H9 (cell line): ENCODE data around the gene SLC7A5. TPM values are rescaled to one million over a fixed set of nuclear protein-coding genes. Genes with fewer than 3 reads are reported as not detected.

ENCODE experiments used
- DNase-seq: peaks from one replicate; pipeline ENCODE4 v3.0.0-alpha.2; 2017
- H2AFZ ChIP-seq: one replicate; pipeline ENCODE4 v1.6.1; 2013; ENCODE audit warnings: mild to moderate bottlenecking, low read length, control low read depth, moderate library complexity
- H2AK5ac ChIP-seq: 2 replicates; pipeline ENCODE4 v1.6.1; 2013; ENCODE audit warnings: low read length, control low read depth, mixed read lengths; ENCODE audit not compliant: insufficient read length
- H2BK120ac ChIP-seq: one replicate; pipeline ENCODE4 v1.6.1; 2013; ENCODE audit warnings: low read depth, mild to moderate bottlenecking, low read length, control low read depth, inconsistent platforms; ENCODE audit not compliant: poor library complexity, severe bottlenecking
- H2BK12ac ChIP-seq: 2 replicates; pipeline ENCODE4 v1.6.1; 2013; ENCODE audit warnings: low read length, control low read depth, mixed read lengths, low read depth; ENCODE audit not compliant: insufficient read length
- H2BK15ac ChIP-seq: 2 replicates; pipeline ENCODE4 v1.6.1; 2013; ENCODE audit warnings: low read depth, low read length, control low read depth
- H2BK20ac ChIP-seq: one replicate; pipeline ENCODE4 v1.6.1; 2013; ENCODE audit warnings: low read depth, mild to moderate bottlenecking, low read length, control low read depth, inconsistent platforms; ENCODE audit not compliant: poor library complexity, severe bottlenecking
- H2BK5ac ChIP-seq: 2 replicates; pipeline ENCODE4 v1.6.1; 2013; ENCODE audit warnings: low read length, control low read depth, mixed read lengths; ENCODE audit not compliant: insufficient read length
- H3K14ac ChIP-seq: 2 replicates; pipeline ENCODE4 v1.6.1; 2013; ENCODE audit warnings: low read length, control low read depth; ENCODE audit not compliant: insufficient read depth
- H3K18ac ChIP-seq: 2 replicates; pipeline ENCODE4 v1.6.1; 2013; ENCODE audit warnings: low read depth, mild to moderate bottlenecking, mixed read lengths, low read length, control low read depth; ENCODE audit not compliant: insufficient read length
- H3K23ac ChIP-seq: 2 replicates; pipeline ENCODE4 v1.6.1; 2013; ENCODE audit warnings: low read length, control low read depth, mixed read lengths, low read depth; ENCODE audit not compliant: insufficient read length
- H3K23me2 ChIP-seq: 2 replicates; pipeline ENCODE4 v1.6.1; 2013; ENCODE audit warnings: low read depth, mild to moderate bottlenecking, mixed read lengths, low read length, control low read depth; ENCODE audit not compliant: insufficient read length, poor library complexity, severe bottlenecking
- H3K27ac ChIP-seq: 2 replicates; pipeline ENCODE4 v1.5.1; 2013; ENCODE audit warnings: low read length, control low read depth, mixed read lengths, low read depth; ENCODE audit not compliant: insufficient read length
- H3K27me3 ChIP-seq: 2 replicates; pipeline ENCODE4 v1.6.1; 2013; ENCODE audit warnings: low read length, control low read depth, inconsistent platforms; ENCODE audit not compliant: insufficient read depth
- H3K4ac ChIP-seq: 2 replicates; pipeline ENCODE4 v1.6.1; 2013; ENCODE audit warnings: low read depth, mild to moderate bottlenecking, control low read depth, inconsistent platforms, low read length, moderate library complexity
- H3K4me1 ChIP-seq: 2 replicates; pipeline ENCODE4 v1.6.1; 2013; ENCODE audit warnings: low read length, control low read depth, inconsistent platforms; ENCODE audit not compliant: insufficient read depth
- H3K4me2 ChIP-seq: 2 replicates; pipeline ENCODE4 v1.6.1; 2013; ENCODE audit warnings: low read length, control low read depth, mixed read lengths; ENCODE audit not compliant: insufficient read length, insufficient read depth
- H3K56ac ChIP-seq: 2 replicates; pipeline ENCODE4 v1.6.1; 2013; ENCODE audit warnings: low read depth, mild to moderate bottlenecking, mixed read lengths, low read length, control low read depth; ENCODE audit not compliant: insufficient read length
- H3K79me1 ChIP-seq: 2 replicates; pipeline ENCODE4 v1.6.1; 2013; ENCODE audit warnings: low read depth, mild to moderate bottlenecking, moderate library complexity, low read length, control low read depth, inconsistent platforms; ENCODE audit not compliant: insufficient read depth, poor library complexity, severe bottlenecking
- H3K79me2 ChIP-seq: 2 replicates; pipeline ENCODE4 v1.6.1; 2013; ENCODE audit warnings: low read length, control low read depth, inconsistent platforms; ENCODE audit not compliant: insufficient read depth
- H3K9ac ChIP-seq: 2 replicates; pipeline ENCODE4 v1.6.1; 2013; ENCODE audit warnings: low read length, control low read depth, mixed read lengths; ENCODE audit not compliant: insufficient read length; ENCODE audit errors: extremely low read depth
- H3K9me3 ChIP-seq: one replicate; pipeline ENCODE4 v1.6.1; 2013; ENCODE audit warnings: low read depth, low read length, inconsistent platforms; ENCODE audit not compliant: control insufficient read depth
- H3T11ph ChIP-seq: one replicate; pipeline ENCODE4 v1.6.1; 2013; ENCODE audit warnings: mild to moderate bottlenecking, low read length, control low read depth, inconsistent platforms
- H4K20me1 ChIP-seq: one replicate; pipeline ENCODE4 v1.6.1; 2013; ENCODE audit not compliant: control insufficient read depth, insufficient read length, insufficient read depth
- H4K5ac ChIP-seq: 2 replicates; pipeline ENCODE4 v1.6.1; 2013; ENCODE audit warnings: low read depth, mild to moderate bottlenecking, mixed read lengths, low read length, control low read depth; ENCODE audit not compliant: insufficient read length
- H4K8ac ChIP-seq: replicated peaks from 2 replicates; pipeline ENCODE4 v1.6.1; 2013; ENCODE audit warnings: low read length, control low read depth, mixed read lengths, low read depth; ENCODE audit not compliant: insufficient read length
- H4K91ac ChIP-seq: 2 replicates; pipeline ENCODE4 v1.6.1; 2013; ENCODE audit warnings: low read depth, mild to moderate bottlenecking, moderate library complexity, mixed read lengths, low read length, control low read depth; ENCODE audit not compliant: insufficient read length
- H3K27ac Mint-ChIP-seq, 3 experiments: 2 replicates in 2 of 3; 3 replicates in 1 of 3; pipeline ENCODE4 v1.8.0; 2020 to 2021; ENCODE audit warnings: mixed read lengths in 3 of 3, mild to moderate bottlenecking in 1 of 3, moderate library complexity in 1 of 3
- H3K27me3 Mint-ChIP-seq: 2 replicates; pipeline ENCODE4 v1.8.0; 2021; ENCODE audit warnings: low read depth, mild to moderate bottlenecking, moderate library complexity, mixed read lengths
- H3K36me3 Mint-ChIP-seq, 3 experiments: 2 replicates in 2 of 3; 3 replicates in 1 of 3; pipeline ENCODE4 v1.8.0; 2020 to 2021; ENCODE audit warnings: low read depth in 3 of 3, mixed read lengths in 3 of 3; ENCODE audit not compliant: insufficient read depth in 1 of 3
- H3K4me1 Mint-ChIP-seq, 2 experiments: 2 replicates each; pipeline ENCODE4 v1.8.0; 2020; ENCODE audit warnings: mixed read lengths in 2 of 2
- H3K4me3 Mint-ChIP-seq, 2 experiments: 2 replicates in 1 of 2; 3 replicates in 1 of 2; pipeline ENCODE4 v1.8.0; 2020 to 2021; ENCODE audit warnings: mild to moderate bottlenecking in 2 of 2, mixed read lengths in 2 of 2, moderate library complexity in 1 of 2
- H3K9me3 Mint-ChIP-seq, 2 experiments: 2 replicates in 1 of 2; 3 replicates in 1 of 2; pipeline ENCODE4 v1.8.0; 2020; ENCODE audit warnings: mild to moderate bottlenecking in 2 of 2, mixed read lengths in 2 of 2, moderate library complexity in 1 of 2
- WGBS: extraction: QIAGEN DNeasy Blood & Tissue Kit; methylation state at CpG from one replicate; pipeline ENCODE4 v1.1.7; 2013; ENCODE audit warnings: missing lambda C conversion rate, low lambda C conversion rate, mixed read lengths; ENCODE audit not compliant: insufficient read length; ENCODE audit errors: extremely low coverage; 5-methylcytosine and 5-hydroxymethylcytosine counted together
- microRNA-seq: library from miRNA; unstranded; fragments of <30 nt; microRNA quantifications from one replicate; pipeline ENCODE4, GENCODE V29; 2020; ENCODE audit warnings: borderline microRNAs expressed
- total RNA-seq: library from RNA; stranded (reverse); gene quantifications from 2 replicates; pipeline ENCODE4 v1.2.1, GENCODE V29; 2021
- TF ChIP-seq, protein P1 (sequence below): fragments of 200-600 bp; sonication (generic); conservative IDR thresholded peaks from 3 replicates; pipeline ENCODE4 v1.8.0; 2021; ENCODE audit warnings: antibody characterized with exemption, mild to moderate bottlenecking

Gene SLC7A5
- total RNA-seq, 1 experiment from 2014 or later = 217 TPM

DNA sequence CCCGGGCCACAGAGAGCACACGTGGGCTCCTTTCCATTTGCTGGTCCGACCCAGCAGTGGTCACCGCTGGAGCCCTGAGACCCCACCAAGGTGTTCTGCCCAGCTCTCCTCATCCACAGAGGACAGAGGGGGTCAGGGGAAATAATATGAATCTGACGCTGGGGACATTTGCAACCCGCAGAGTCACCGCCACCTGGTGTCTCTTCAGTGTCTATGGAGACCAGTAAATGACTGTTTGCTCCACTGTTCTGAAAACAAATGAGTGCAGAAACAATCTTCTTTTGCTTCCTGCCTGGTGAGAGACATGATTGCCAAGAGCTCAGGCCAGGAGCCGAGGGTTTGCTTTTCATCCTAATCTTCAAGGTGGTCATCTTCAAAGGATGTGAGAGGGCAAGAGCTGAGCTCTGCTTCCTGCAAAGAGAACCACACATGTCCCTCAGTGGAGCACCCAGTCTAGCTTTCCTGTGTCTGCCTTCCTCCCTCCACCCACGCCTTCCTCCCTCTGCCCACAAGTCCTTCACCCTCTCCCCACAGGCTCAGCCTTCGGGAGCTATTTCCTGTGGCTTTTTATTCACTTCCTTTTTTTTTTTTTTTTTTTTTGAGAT lies 88.8 kb downstream of the SLC7A5 start:
- H3K9me3 Mint-ChIP-seq = no peaks in the 10 kb centered on the region; a peak in 1 of 5 replicates

More for the DNA sequence above, 88.8 kb downstream of the SLC7A5 start:
- Histone ChIP-seq H2BK120ac (no peak overlapping the region), H3K4ac (no peak overlapping the region), H3K23me2 (no peaks in the 10 kb centered on the region), H3K14ac (no peak overlapping the region), H3K79me2 (no peaks in the 10 kb centered on the region), H3K4me2 (no peak overlapping the region), H4K20me1 (no peaks in the 10 kb centered on the region), H2BK15ac (no peak overlapping the region), H2BK12ac (no peak overlapping the region), H3K27me3 (no peaks in the 10 kb centered on the region), H4K8ac (no peak overlapping the region), H2BK20ac (no peak overlapping the region), H3K4me1 (no peaks in the 10 kb centered on the region; the same call in none of the 2 replicates), H3K18ac (no peak overlapping the region), H4K5ac (no peak overlapping the region), H3K9me3 (no peaks in the 10 kb centered on the region), H3K56ac (no peak overlapping the region), H3T11ph (no peak overlapping the region), H2AK5ac (no peak overlapping the region), H3K9ac (no peak overlapping the region), H3K79me1 (no peaks in the 10 kb centered on the region), H3K23ac (no peak overlapping the region), H2AFZ (no peak overlapping the region), H3K27ac (no peak overlapping the region), H2BK5ac (no peak overlapping the region), H4K91ac (no peak overlapping the region)
- WGBS = no CpG with 5 or more reads among the region's 10 CpGs
- H3K4me3 Mint-ChIP-seq = no peak overlapping the region; a peak in 1 of 5 replicates
- DNase-seq = no peak
- peak overlapping the region in 2 of 3 experiments; percentile 53 to 80; a peak in 4 of 7 replicates for H3K27ac Mint-ChIP-seq
- H3K4me1 Mint-ChIP-seq = peaks cover 13 to 22% of the 10 kb centered on the region in 2 experiments
- peaks cover 11% of the 10 kb centered on the region for H3K27me3 Mint-ChIP-seq
- TF ChIP-seq, protein P1, sequence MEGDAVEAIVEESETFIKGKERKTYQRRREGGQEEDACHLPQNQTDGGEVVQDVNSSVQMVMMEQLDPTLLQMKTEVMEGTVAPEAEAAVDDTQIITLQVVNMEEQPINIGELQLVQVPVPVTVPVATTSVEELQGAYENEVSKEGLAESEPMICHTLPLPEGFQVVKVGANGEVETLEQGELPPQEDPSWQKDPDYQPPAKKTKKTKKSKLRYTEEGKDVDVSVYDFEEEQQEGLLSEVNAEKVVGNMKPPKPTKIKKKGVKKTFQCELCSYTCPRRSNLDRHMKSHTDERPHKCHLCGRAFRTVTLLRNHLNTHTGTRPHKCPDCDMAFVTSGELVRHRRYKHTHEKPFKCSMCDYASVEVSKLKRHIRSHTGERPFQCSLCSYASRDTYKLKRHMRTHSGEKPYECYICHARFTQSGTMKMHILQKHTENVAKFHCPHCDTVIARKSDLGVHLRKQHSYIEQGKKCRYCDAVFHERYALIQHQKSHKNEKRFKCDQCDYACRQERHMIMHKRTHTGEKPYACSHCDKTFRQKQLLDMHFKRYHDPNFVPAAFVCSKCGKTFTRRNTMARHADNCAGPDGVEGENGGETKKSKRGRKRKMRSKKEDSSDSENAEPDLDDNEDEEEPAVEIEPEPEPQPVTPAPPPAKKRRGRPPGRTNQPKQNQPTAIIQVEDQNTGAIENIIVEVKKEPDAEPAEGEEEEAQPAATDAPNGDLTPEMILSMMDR = no peak
- peaks cover 0 to 3% (median 2%) of the 10 kb centered on the region in 3 experiments; a peak in 2 of 7 replicates for H3K36me3 Mint-ChIP-seq

Small RNAs within 50 kb of the gene (microRNA-seq; reads per million reads assigned to microRNA genes)
- gene MIR6775 = not detected

Other genes starting within 250 kb of the SLC7A5 start
- 74.5 and 76.2 TPM in 2 replicates for gene KLHDC4, start 103.5 kb downstream of the SLC7A5 start, total RNA-seq
- not detected in 2 replicates for gene CA5A, start 67.0 kb upstream of the SLC7A5 start, total RNA-seq
- gene BANP, start 81.9 kb upstream of the SLC7A5 start, total RNA-seq = 24.3 and 24.9 TPM in 2 replicates